ENCODE measurements around the gene LOXHD1. TPM values are rescaled to one million over a fixed set of nuclear protein-coding genes. Genes with fewer than 3 reads are reported as not detected.

The LOXHD1 gene
- total RNA-seq, 2 experiments from 2014 or later: 0.11 to 0.45 TPM

- CTCF ChIA-PET: interaction anchor here (1.0 to 3.1 kb wide), 2 partner anchors 10 to 17 kb away, joined by 3 to 12 read pairs; no protein-coding TSS in a partner anchor
These were observed 18.1 kb upstream of the LOXHD1 start for GRCh38 chr18:46675112-46675511.

GRCh38 chr18:46672062-46672970 is 15.3 kb upstream of the LOXHD1 start:
- DNase-seq: peak; percentile 11
- peaks cover 11% of the 10 kb centered on the region for H3K4me1 Mint-ChIP-seq (ENCODE audit: low read depth)
- no peaks in the 10 kb centered on the region for H3K9me3 Mint-ChIP-seq
- H3K4me3 Mint-ChIP-seq: no peak overlapping the region
- peaks cover 14% of the 10 kb centered on the region for H3K27me3 Mint-ChIP-seq
- TF ChIP-seq CTCF (IDR thresholded peaks at IDR 0.05): no peak
- CTCF ChIA-PET: interaction anchor here (8.7 kb wide), 1 partner anchor 14 kb away, joined by 55 read pairs; the partner anchor contains the start of gene LOXHD1
- H3K27ac Mint-ChIP-seq: no peak overlapping the region
- POLR2A ChIA-PET: no interaction called here
- intact Hi-C loops (cut with micrococcal nuclease): no loop called here
- peak; percentile 84 for ATAC-seq
- no peaks in the 10 kb centered on the region for H3K36me3 Mint-ChIP-seq (ENCODE audit: low read depth)

More at GRCh38 chr18:46675112-46675511, 18.1 kb upstream of the LOXHD1 start:
- peaks cover 14% of the 10 kb centered on the region for H3K27me3 Mint-ChIP-seq
- DNase-seq: no peak
- no peak for ATAC-seq
- H3K4me1 Mint-ChIP-seq (ENCODE audit: low read depth): peaks cover 11% of the 10 kb centered on the region
- no peak overlapping the region for H3K4me3 Mint-ChIP-seq
- H3K27ac Mint-ChIP-seq: no peak overlapping the region
- H3K36me3 Mint-ChIP-seq (ENCODE audit: low read depth): no peaks in the 10 kb centered on the region
- TF ChIP-seq CTCF (IDR thresholded peaks at IDR 0.05): no peak
- H3K9me3 Mint-ChIP-seq: no peaks in the 10 kb centered on the region
- intact Hi-C loops (cut with micrococcal nuclease): no loop called here
- POLR2A ChIA-PET: no interaction called here

- H3K27ac Mint-ChIP-seq: no peak overlapping the region
- H3K9me3 Mint-ChIP-seq: no peaks in the 10 kb centered on the region
- no peaks in the 10 kb centered on the region for H3K27me3 Mint-ChIP-seq
- TF ChIP-seq CTCF (IDR thresholded peaks at IDR 0.05): no peak
- intact Hi-C loops (cut with micrococcal nuclease): no loop called here
- peaks cover 11% of the 10 kb centered on the region for H3K4me1 Mint-ChIP-seq (ENCODE audit: low read depth)
- POLR2A ChIA-PET: no interaction called here
- CTCF ChIA-PET: interaction anchor here (8.7 kb wide), 1 partner anchor 10 kb away, joined by 55 read pairs; the partner anchor contains the start of gene LOXHD1
- DNase-seq (no peak), ATAC-seq (no peak)
- no peak overlapping the region for H3K4me3 Mint-ChIP-seq
- H3K36me3 Mint-ChIP-seq (ENCODE audit: low read depth): no peaks in the 10 kb centered on the region
These were observed 11.7 kb upstream of the LOXHD1 start for GRCh38 chr18:46668694-46669093.

GRCh38 chr18:46668135-46668534 is 11.1 kb upstream of the LOXHD1 start:
- ATAC-seq (no peak), DNase-seq (no peak)
- H3K36me3 Mint-ChIP-seq (ENCODE audit: low read depth): no peaks in the 10 kb centered on the region
- intact Hi-C loops (cut with micrococcal nuclease): no loop called here
- H3K27me3 Mint-ChIP-seq: no peaks in the 10 kb centered on the region
- POLR2A ChIA-PET: no interaction called here
- no peak overlapping the region for H3K27ac Mint-ChIP-seq
- TF ChIP-seq CTCF (IDR thresholded peaks at IDR 0.05): no peak
- H3K4me3 Mint-ChIP-seq: no peak overlapping the region
- H3K4me1 Mint-ChIP-seq (ENCODE audit: low read depth): peaks cover 11% of the 10 kb centered on the region
- CTCF ChIA-PET: interaction anchor here (1.0 to 8.7 kb wide), 2 partner anchors 10 to 495 kb away, joined by 4 to 55 read pairs; partner anchors contain the start of gene LOXHD1
- no peaks in the 10 kb centered on the region for H3K9me3 Mint-ChIP-seq

GRCh38 chr18:46663539-46663938 is 6.5 kb upstream of the LOXHD1 start:
- ChIA-PET CTCF (no interaction called here), POLR2A (no interaction called here)
- no peak overlapping the region for H3K27ac Mint-ChIP-seq
- no peaks in the 10 kb centered on the region for H3K27me3 Mint-ChIP-seq
- no peaks in the 10 kb centered on the region for H3K36me3 Mint-ChIP-seq (ENCODE audit: low read depth)
- intact Hi-C loops (cut with micrococcal nuclease): no loop called here
- no peaks in the 10 kb centered on the region for H3K4me1 Mint-ChIP-seq (ENCODE audit: low read depth)
- no peak for TF ChIP-seq CTCF (IDR thresholded peaks at IDR 0.05)
- DNase-seq: no peak
- H3K9me3 Mint-ChIP-seq: no peaks in the 10 kb centered on the region
- H3K4me3 Mint-ChIP-seq: no peak overlapping the region
- no peak for ATAC-seq
